Globus pallidus (tissue), 1 donor: Measurements from ENCODE around the gene SPTSSB.

ENCODE experiments used
- DNase-seq: peaks from one replicate; pipeline ENCODE4 v3.0.0-alpha.2; 2015; ENCODE audit warnings: low spot score

SPTSSB gene

DNA sequence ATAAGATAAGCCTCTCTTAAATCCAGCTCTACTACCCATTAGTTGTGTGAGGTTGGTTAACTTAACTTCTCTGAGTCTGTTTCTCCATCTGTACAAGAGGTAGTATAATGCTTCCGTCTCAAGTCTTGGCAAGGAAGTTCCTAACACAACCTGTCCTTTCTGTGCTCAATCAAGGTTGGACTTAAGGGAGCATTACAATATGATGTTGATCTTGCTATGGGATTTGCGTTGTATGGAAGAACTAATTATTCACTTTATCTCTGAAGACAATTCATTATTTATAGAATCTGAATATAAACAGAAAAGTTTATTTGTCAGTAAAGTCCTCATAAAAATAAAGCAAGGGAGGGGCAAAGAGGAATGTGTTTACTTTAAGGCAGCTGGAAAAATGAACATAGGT, 18.9 kb upstream of the SPTSSB start:
- DNase-seq = no peak

GRCh38 chr3:161389445-161390035, 18.2 kb upstream of the SPTSSB start:
- DNase-seq = peak; percentile 12

DNA sequence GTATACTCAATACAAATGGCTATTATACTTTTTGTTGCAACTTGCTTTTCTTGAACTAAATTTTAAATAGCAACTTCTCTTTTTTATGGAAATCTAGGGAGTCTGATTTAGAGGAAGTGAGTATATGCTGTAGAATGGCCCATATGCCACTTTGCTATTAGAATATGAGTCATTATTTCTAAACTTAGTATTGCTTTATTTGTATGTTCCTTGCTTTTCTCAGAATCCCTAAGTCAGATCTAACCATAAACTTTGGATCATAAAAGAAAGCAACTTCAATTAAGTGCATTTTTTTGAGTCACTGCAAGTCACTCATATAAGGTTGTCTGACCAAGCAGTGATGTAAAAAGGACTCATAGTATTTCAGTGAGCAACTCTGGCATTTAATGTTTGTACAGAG, 17.5 kb upstream of the SPTSSB start:
- DNase-seq = no peak

DNA sequence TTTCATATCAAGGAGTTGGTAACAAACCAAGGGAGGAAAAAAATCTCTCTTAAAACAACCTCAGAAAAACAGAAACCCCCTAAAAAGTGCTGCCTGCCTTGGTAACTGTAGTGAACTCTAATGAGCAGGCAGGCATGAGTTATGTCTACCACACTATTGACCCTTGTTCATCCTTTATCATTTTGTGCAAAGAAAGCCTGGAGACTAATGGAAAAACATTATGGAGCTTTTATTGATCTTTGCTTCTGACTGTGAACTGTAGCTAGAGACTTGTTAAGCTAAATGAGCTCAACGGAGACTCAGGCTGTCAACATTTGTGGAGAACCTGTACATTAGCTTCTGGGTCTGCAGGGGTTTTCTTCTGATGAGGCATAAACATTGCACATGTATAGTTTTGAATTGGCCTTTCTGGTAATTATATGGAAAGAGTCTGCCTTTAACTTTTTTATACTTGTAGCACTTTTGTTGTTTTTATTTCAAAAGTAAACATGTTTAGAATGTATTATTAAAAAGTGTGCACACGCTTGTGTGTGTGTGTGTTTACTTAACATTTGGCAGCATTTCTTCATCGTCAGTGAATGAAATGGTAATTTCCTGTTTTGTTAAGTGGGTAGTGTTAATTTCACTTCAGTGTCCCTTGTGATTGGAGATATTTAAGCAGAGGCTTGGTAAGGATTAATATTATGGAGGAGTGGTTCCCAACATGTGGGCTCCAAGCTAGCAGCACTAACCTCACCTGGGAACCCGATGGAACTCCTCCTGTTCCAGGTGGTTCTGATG, 15.9 kb upstream of the SPTSSB start:
- DNase-seq = no peak

DNA sequence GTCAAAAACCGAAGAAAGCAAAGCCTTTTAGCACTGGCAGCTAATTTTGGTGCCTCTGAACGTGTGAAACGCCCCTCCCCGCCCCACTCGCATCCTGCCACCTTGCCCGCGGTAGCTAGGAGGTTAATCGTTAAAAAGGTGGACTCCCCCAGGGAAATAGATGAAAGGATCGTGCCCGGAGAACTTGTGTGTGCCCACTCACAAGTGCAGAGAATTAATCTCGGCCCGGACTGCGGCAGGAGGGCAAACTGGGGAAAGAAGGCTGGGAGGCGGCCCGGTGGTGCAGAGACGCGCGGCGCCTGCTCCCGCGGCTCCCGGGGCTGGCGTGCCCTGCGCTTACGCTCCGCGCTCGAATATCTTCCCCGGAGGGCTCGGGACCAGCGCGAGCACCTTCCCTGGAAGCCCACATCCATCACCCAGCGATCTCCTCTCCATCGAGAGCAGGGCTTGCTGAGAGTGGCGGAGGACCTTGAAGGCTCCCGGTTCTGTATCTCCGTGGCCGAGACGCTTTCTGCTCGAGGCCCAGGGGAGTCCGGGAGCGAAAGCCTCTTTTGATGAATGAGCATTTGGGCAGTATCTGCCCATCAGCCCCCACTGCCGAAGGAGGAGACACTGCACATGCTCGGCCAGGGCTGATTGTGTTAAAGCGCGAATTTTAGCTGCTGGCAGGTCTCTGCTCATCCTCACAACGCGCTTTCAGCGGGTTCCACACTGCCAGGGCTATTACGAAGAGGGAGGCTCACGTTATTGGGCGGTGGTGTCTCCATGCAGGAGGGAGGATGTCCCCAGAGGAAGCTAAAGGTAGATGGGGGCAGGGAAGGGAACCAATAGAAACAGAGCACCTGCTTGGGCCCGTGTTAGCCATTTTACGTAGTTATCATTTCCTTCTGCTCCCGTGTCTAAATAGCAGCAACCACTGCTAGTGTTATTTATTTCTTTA, 1.3 kb upstream of the SPTSSB start:
- peak; percentile 5 for DNase-seq

- DNase-seq = no peak
These were observed 1.8 kb downstream of the SPTSSB start for GRCh38 chr3:161369531-161369930.

DNA sequence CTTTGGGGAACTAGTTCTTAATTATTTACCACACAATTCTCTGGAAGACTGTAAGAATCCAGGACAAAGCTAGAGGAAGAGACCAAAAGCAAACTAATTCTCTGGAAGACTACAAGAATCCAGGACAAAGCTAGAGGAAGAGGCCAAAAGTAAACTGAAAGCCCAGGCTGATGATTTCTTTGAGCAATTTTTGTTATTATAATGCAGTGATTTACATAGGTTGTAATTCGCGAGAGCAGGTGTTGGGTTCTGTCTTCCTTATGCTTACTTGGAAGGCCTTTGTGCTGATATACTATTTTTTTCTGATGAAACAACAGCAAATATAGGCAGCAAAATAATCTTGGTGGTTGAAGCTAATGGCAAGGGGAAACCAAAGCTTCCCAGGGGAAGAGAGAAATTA, 5.2 kb downstream of the SPTSSB start:
- DNase-seq = no peak

DNA sequence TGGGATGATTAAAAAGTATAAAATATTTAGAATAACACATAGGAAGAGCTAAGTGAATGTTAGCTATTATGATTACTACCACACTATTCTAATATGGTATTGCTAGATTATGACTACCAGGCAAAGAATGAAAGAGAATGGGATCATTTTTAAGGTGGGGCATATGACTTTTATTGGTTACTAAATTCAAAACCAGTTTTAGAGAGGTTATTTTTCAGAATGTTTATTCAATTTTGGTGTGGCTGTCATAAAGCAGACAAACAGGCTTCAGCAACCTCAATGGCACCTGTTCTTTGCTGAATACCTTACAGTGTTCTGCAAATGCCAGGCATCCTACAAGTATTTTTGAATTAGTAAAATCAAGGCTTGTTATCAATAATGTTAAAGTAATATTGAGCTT, 12.8 kb downstream of the SPTSSB start:
- no peak for DNase-seq

- DNase-seq = no peak
These were observed 15.0 kb downstream of the SPTSSB start for GRCh38 chr3:161356287-161356686.

- no peak for DNase-seq
These were observed 15.8 kb downstream of the SPTSSB start for GRCh38 chr3:161355508-161355907.

DNA sequence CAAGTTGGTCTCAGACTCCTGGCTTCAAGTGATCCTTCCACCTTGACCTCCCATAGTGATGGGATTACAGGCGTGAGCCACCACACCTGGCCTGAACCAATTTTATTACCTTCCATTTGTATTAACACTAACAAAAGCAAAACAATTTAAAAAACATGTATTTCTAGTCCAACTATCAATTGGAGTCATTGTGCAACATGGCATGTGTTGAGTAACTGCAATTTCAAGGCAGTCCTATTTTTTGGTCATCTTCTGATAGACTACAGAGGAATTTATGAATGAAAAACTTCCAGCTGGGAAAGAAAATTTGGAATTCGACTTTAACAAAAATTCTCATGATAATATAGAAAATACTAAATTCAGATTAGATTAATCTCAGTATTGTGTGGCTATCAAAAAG, 16.8 kb downstream of the SPTSSB start:
- DNase-seq = no peak

DNA sequence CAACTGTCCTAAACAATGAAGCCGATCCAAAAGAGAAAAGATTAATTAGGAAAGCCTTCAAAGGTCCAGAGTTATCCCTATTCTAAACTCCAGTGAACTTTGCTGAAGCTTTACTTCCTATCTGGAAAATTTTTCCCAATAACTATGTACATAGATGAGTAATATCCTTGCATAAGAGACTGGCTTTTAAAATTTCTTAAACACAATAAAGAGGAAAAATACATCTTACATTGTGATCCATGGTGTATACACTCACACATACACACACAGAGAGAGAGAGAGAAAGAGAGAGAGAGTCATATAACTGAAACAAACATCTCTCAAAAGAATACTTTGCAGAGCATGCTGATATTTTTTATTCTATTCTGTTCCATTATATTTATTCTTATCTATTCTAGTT, 20.0 kb downstream of the SPTSSB start:
- no peak for DNase-seq

DNA sequence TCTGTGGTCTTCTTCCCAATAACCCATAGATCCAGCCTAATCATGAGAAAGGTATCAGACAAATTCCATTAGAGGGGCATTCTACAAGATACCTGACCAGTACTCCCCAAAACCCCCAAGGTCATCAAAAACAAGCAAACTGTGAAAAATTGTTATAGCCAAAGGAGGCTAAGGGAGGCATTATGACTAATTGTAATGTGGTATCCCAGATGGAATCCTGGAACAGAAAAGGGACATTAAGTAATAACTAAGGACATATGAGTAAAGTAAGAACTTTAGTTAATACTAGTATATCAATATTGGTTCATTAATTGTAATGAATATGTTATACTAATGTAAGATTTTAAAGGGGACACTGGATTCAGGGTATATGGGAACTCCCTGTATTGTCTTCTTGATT, 20.4 kb downstream of the SPTSSB start:
- no peak for DNase-seq

GRCh38 chr3:161349529-161350312, 21.6 kb downstream of the SPTSSB start:
- no peak for DNase-seq

GRCh38 chr3:161348796-161349400, 22.4 kb downstream of the SPTSSB start:
- no peak for DNase-seq

DNA sequence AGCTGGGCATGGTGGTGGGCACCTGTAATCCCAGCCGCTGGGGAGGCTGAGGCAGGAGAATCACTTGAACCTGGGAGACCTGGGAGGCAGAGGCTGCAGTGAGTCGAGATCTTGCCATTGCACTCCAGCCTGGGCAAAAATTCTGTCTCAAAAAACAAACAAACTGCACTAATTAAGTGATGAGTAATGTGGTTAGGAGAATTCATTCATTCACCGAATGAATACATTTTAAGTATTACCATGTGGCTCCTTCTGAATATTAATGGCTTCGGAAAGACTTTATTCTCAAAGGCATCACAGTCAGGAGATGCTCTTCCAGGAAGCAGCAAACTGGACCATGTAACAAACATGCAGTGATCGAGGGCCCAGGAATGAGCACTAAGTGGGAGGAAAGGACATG, 23.6 kb downstream of the SPTSSB start:
- DNase-seq = no peak

DNA sequence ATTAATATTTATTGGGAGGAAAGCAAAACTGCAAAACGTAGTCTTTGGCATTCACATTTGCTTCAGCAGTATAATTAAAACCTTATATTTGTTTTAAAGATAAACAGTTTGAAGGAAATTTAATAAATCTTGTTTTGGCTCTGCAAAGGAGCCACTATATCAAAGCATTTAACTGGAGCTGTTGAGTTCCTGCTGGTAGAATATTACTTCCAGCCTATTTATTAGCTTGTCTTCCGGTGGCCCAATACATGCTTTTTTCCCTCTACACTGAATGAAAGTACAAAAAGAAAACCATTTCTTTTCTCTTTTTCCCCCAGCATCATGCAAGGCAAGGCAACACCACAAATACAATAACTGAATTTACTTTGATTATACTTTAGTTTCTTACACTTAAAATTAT, 26.3 kb downstream of the SPTSSB start:
- DNase-seq = no peak

- no peak for DNase-seq
These were observed 27.3 kb downstream of the SPTSSB start for GRCh38 chr3:161343986-161344385.

- DNase-seq = no peak
These were observed 27.8 kb downstream of the SPTSSB start for GRCh38 chr3:161343540-161343939.

GRCh38 chr3:161342629-161343028, 28.7 kb downstream of the SPTSSB start:
- no peak for DNase-seq
